ENCODE results near the gene SLC25A11. TPM values are rescaled to one million over a fixed set of nuclear protein-coding genes. Genes with fewer than 3 reads are reported as not detected.

SLC25A11 gene
- total and polyA plus RNA-seq, 4 experiments from 2014 or later, result 43.5 to 101 (median 52.3) TPM

GRCh38 chr17:4901108-4901647 lies 38.7 kb downstream of the SLC25A11 start:
- ChIA-PET POLR2A (ENCODE audit: partially characterized antibody) (interaction anchor here (1.1 to 5.7 kb wide), 8 partner anchors 11 to 197 kb away, joined by 3 to 40 read pairs (median 15); partner anchors contain the start of genes PELP1, PFN1, RNF167 and SLC25A11), CTCF (ENCODE audit: partially characterized antibody) (interaction anchor here (1.0 to 4.9 kb wide), 8 partner anchors 8 to 192 kb away, joined by 3 to 23 read pairs (median 10); partner anchors contain the start of genes ARRB2, CAMTA2, GLTPD2 and SPAG7)
- H3K4me3 ChIP-seq (ENCODE audit: low read length in 2 of 2), result no peak overlapping the region
- no peaks in the 10 kb centered on the region for H3K36me3 ChIP-seq (ENCODE audit: insufficient read depth, low read length)
- peak overlapping the region; percentile 88 to 99 (median 97) for H3K27ac Mint-ChIP-seq
- H3K27me3 ChIP-seq (ENCODE audit: insufficient read depth, low read length), result no peaks in the 10 kb centered on the region
- H3K9me3 Mint-ChIP-seq, result no peaks in the 10 kb centered on the region
- peaks cover 0 to 2% of the 10 kb centered on the region in 2 donors for H3K27me3 Mint-ChIP-seq
- H3K36me3 Mint-ChIP-seq, result peaks cover 1 to 11% of the 10 kb centered on the region in 2 donors
- peak in 1 of 5 donors; percentile 32 for DNase-seq
- H3K27ac ChIP-seq (ENCODE audit: low read depth, low read length), result peak overlapping the region; percentile 37
- no peaks in the 10 kb centered on the region for H3K9me3 ChIP-seq (ENCODE audit: control insufficient read depth in 1 of 2, low read length in 2 of 2)
- intact Hi-C loops (cut with micrococcal nuclease), result loop anchor here (5.0 kb wide), 1 partner anchor 334 kb away; no protein-coding TSS in a partner anchor
- H3K4me3 Mint-ChIP-seq, result peak overlapping the region; percentile 78 to 90 (median 82)
- H3K4me1 Mint-ChIP-seq, result peaks cover 19 to 48% (median 34%) of the 10 kb centered on the region in 4 donors
- H3K4me1 ChIP-seq (ENCODE audit: insufficient read depth, low read length), result peaks cover 39% of the 10 kb centered on the region

DNA sequence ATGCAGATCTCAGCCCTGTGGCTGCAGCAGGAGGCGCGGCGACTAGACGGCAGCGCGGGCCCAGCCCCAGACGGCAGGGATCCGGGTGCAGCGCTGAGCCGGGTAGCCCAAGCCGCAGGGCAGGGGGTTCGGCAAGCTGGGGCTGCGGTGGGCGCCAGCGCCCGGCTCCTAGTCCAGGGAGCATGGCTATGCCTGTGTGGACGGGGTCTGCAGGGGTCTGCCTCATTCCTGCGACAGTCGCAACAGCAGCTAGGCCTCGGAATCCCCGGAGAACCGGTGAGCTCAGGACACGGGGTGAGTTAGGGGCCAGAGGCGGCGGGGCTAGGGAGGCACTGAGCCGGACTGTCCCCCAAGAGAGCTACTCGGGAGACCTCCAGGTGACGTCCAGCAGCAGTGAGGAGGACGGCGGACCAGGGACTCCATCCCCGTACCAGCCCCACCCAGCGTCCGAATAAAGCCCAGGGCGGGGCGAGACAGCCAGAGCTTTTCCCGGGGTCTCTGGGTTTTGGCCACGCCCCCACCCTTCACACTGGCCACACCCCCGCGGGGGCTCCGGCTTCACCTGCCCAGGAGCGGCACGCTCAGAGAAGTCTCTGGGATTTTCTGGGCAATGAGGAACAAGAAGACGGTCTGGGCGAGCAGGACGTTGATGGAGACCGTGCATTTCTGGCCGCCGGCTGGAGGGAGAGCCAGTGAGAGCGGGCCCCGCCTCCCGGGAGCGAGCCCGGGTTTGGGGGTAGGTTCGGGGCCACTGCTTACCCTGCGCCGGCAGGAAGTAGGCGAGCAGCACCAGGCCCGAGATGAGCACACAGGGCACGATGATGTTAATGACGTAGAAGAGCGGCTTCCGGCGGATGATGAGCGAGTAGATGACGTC lies 39.4 kb downstream of the SLC25A11 start:
- Mint-ChIP-seq H3K4me1 (peaks cover 19 to 48% (median 34%) of the 10 kb centered on the region in 4 donors), H3K36me3 (peaks cover 9 to 18% of the 10 kb centered on the region in 2 donors), H3K27me3 (peaks cover 0 to 2% of the 10 kb centered on the region in 2 donors), H3K9me3 (no peaks in the 10 kb centered on the region), H3K4me3 (peak overlapping the region; percentile 81 to 97 (median 92)), H3K27ac (peak overlapping the region; percentile 94 to 99 (median 98))
- Histone ChIP-seq H3K27ac (ENCODE audit: low read depth, low read length) (peak overlapping the region; percentile 67), H3K9me3 (ENCODE audit: control insufficient read depth in 1 of 2, low read length in 2 of 2) (no peaks in the 10 kb centered on the region), H3K36me3 (ENCODE audit: insufficient read depth, low read length) (peaks cover 6% of the 10 kb centered on the region), H3K4me3 (ENCODE audit: low read length in 2 of 2) (peak overlapping the region in 1 of 2 donors; percentile 63), H3K27me3 (ENCODE audit: insufficient read depth, low read length) (no peaks in the 10 kb centered on the region), H3K4me1 (ENCODE audit: insufficient read depth, low read length) (peaks cover 39% of the 10 kb centered on the region)
- peak; percentile 73 to 88 (median 82) for DNase-seq
- ChIA-PET CTCF (ENCODE audit: partially characterized antibody) (interaction anchor here (0.6 to 4.9 kb wide), 12 partner anchors 9 to 295 kb away, joined by 3 to 23 read pairs (median 3); partner anchors contain the start of genes ARRB2, GLTPD2 and SPAG7), POLR2A (ENCODE audit: partially characterized antibody) (interaction anchor here (1.2 to 5.7 kb wide), 15 partner anchors 9 to 197 kb away, joined by 3 to 40 read pairs (median 10); partner anchors contain the start of genes INCA1, PELP1, PFN1 and PSMB6)
- intact Hi-C loops (cut with micrococcal nuclease), result loop anchor here (5.0 kb wide), 1 partner anchor 333 kb away; no protein-coding TSS in a partner anchor

DNA sequence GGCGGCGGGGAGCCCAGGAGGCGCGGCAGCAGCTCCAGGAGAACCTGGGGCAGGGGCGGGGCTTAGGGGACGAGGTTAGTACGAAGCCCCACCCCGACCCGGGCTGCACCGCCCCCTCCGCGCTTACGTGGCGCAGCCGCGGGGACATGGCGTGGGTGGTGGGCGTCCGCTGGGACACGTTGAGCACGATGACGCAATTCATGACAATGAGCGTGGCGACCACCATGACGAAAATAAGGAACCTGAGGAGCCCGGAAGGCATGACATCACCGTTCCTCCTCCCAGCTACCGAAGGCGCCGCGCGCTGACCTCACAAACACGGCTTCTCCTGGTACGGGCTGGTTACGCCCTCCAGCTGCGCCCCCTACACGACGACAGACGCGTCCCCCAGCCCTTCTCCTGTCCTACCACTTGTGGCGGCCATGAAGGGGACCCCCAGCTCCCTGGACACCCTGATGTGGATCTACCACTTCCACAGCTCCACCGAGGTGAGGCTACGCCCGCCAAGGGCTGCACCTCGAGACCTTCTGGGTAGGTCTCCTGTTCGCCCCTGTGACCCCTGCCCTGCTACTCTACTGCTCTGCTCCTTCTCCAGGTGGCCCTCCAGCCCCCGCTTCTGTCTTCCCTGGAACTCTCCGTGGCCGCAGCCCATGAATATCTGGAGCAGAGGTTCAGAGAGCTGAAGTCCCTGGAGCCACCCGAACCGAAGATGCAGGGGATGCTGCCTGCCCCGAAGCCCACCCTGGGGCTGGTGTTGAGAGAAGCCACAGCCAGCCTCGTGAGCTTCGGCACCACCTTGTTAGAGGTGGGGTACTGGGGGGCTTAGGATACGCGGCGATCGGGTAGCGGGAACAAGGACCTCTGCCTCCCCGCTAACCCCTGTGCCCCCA lies 40.3 kb downstream of the SLC25A11 start, which contains the start of gene C17orf107:
Gene C17orf107 (plus strand): TSS at position 196 of the 890 bp plus-strand sequence. CDS start 227 bp downstream, at position 423.
- intact Hi-C loops (cut with micrococcal nuclease), result loop anchor here (2.0 to 5.0 kb wide), 3 partner anchors 103 to 332 kb away; partner anchors contain the start of genes ARRB2 and PSMB6
- H3K27me3 ChIP-seq (ENCODE audit: insufficient read depth, low read length), result no peaks in the 10 kb centered on the region
- peaks cover 11 to 25% of the 10 kb centered on the region in 2 donors for H3K36me3 Mint-ChIP-seq
- ChIA-PET CTCF (ENCODE audit: partially characterized antibody) (interaction anchor here (0.6 to 4.9 kb wide), 11 partner anchors 10 to 296 kb away, joined by 3 to 23 read pairs (median 3); partner anchors contain the start of genes ARRB2, GLTPD2 and SPAG7), POLR2A (ENCODE audit: partially characterized antibody) (interaction anchor here (0.8 to 5.7 kb wide), 21 partner anchors 8 to 198 kb away, joined by 3 to 40 read pairs (median 4); partner anchors contain the start of genes ARRB2, CAMTA2, INCA1 and PELP1)
- DNase-seq, result peak; percentile 88 to 98 (median 92)
- no peaks in the 10 kb centered on the region for H3K9me3 ChIP-seq (ENCODE audit: control insufficient read depth in 1 of 2, low read length in 2 of 2)
- peak within 1 kb of the TSS; percentile 67 for H3K27ac ChIP-seq (ENCODE audit: low read depth, low read length)
- H3K4me3 Mint-ChIP-seq, result peak within 1 kb of the TSS; percentile 81 to 97 (median 92)
- peak within 1 kb of the TSS; percentile 94 to 99 (median 98) for H3K27ac Mint-ChIP-seq
- H3K4me1 Mint-ChIP-seq, result peaks cover 19 to 48% (median 34%) of the 10 kb centered on the region in 4 donors
- peaks cover 39% of the 10 kb centered on the region for H3K4me1 ChIP-seq (ENCODE audit: insufficient read depth, low read length)
- peak within 1 kb of the TSS; percentile 54 to 63 for H3K4me3 ChIP-seq (ENCODE audit: low read length in 2 of 2)
- peaks cover 0 to 2% of the 10 kb centered on the region in 2 donors for H3K27me3 Mint-ChIP-seq
- peaks cover 15% of the 10 kb centered on the region for H3K36me3 ChIP-seq (ENCODE audit: insufficient read depth, low read length)
- H3K9me3 Mint-ChIP-seq, result no peaks in the 10 kb centered on the region

GRCh38 chr17:4898927-4899326 lies 40.9 kb downstream of the SLC25A11 start:
- H3K4me3 ChIP-seq (ENCODE audit: low read length in 2 of 2), result peak overlapping the region; percentile 54 to 63
- peaks cover 39% of the 10 kb centered on the region for H3K4me1 ChIP-seq (ENCODE audit: insufficient read depth, low read length)

GRCh38 chr17:4898351-4898750 lies 41.5 kb downstream of the SLC25A11 start:
- Histone ChIP-seq H3K36me3 (ENCODE audit: insufficient read depth, low read length) (peaks cover 27% of the 10 kb centered on the region), H3K27ac (ENCODE audit: low read depth, low read length) (peak overlapping the region; percentile 67), H3K9me3 (ENCODE audit: control insufficient read depth in 1 of 2, low read length in 2 of 2) (no peaks in the 10 kb centered on the region), H3K4me3 (ENCODE audit: low read length in 2 of 2) (no peak overlapping the region), H3K4me1 (ENCODE audit: insufficient read depth, low read length) (peaks cover 34% of the 10 kb centered on the region), H3K27me3 (ENCODE audit: insufficient read depth, low read length) (no peaks in the 10 kb centered on the region)
- POLR2A ChIA-PET (ENCODE audit: partially characterized antibody), result interaction anchor here (0.6 to 5.7 kb wide), 7 partner anchors 9 to 195 kb away, joined by 3 to 40 read pairs (median 8); partner anchors contain the start of genes ARRB2, PELP1, RNF167 and SLC25A11
- intact Hi-C loops (cut with micrococcal nuclease), result loop anchor here (2.0 kb wide), 2 partner anchors 102 to 188 kb away; partner anchors contain the start of genes ARRB2 and PSMB6
- DNase-seq, result no peak
- Mint-ChIP-seq H3K27me3 (peaks cover 0 to 2% of the 10 kb centered on the region in 2 donors), H3K4me1 (peaks cover 15 to 43% (median 29%) of the 10 kb centered on the region in 4 donors), H3K27ac (peak overlapping the region; percentile 58 to 93 (median 84)), H3K36me3 (peaks cover 11 to 33% of the 10 kb centered on the region in 2 donors), H3K9me3 (no peaks in the 10 kb centered on the region), H3K4me3 (peak overlapping the region; percentile 65 to 82 (median 74))
- CTCF ChIA-PET (ENCODE audit: partially characterized antibody), result interaction anchor here (3.0 kb wide), 1 partner anchor 11 kb away, joined by 19 read pairs; no protein-coding TSS in a partner anchor

More at GRCh38 chr17:4898927-4899326, 40.9 kb downstream of the SLC25A11 start:
- Histone ChIP-seq H3K27me3 (ENCODE audit: insufficient read depth, low read length) (no peaks in the 10 kb centered on the region), H3K27ac (ENCODE audit: low read depth, low read length) (peak overlapping the region; percentile 67), H3K9me3 (ENCODE audit: control insufficient read depth in 1 of 2, low read length in 2 of 2) (no peaks in the 10 kb centered on the region), H3K36me3 (ENCODE audit: insufficient read depth, low read length) (peaks cover 22% of the 10 kb centered on the region)
- Mint-ChIP-seq H3K27ac (peak overlapping the region in 4 of 7 donors; percentile 77 to 97 (median 92)), H3K4me1 (peaks cover 19 to 48% (median 34%) of the 10 kb centered on the region in 4 donors), H3K27me3 (peaks cover 0 to 2% of the 10 kb centered on the region in 2 donors), H3K9me3 (no peaks in the 10 kb centered on the region), H3K4me3 (peak overlapping the region; percentile 65 to 97 (median 80)), H3K36me3 (peaks cover 11 to 29% of the 10 kb centered on the region in 2 donors)
- ChIA-PET POLR2A (ENCODE audit: partially characterized antibody) (interaction anchor here (0.8 to 5.7 kb wide), 18 partner anchors 9 to 197 kb away, joined by 3 to 40 read pairs (median 4); partner anchors contain the start of genes ARRB2, CAMTA2, PELP1 and PFN1), CTCF (ENCODE audit: partially characterized antibody) (interaction anchor here (1.0 to 4.9 kb wide), 6 partner anchors 10 to 196 kb away, joined by 3 to 23 read pairs (median 8); partner anchors contain the start of genes ARRB2 and GLTPD2)
- DNase-seq, result no peak
- intact Hi-C loops (cut with micrococcal nuclease), result loop anchor here (2.0 kb wide), 2 partner anchors 102 to 188 kb away; partner anchors contain the start of genes ARRB2 and PSMB6
